NCI-H2081 treated with DMSO at 0.1 percent for 48 hours (cell line): ENCODE results near the gene ATP1B1.

Source experiments
- DNase-seq: peaks from one replicate; lab custom pipeline; 2025; lab: John Stamatoyannopoulos, UW

The ATP1B1 gene

GRCh38 chr1:169106095-169106920, at the start of gene ATP1B1:
ATP1B1 (plus strand) TSS chr1:169106690; CDS start chr1:169106830, 140 bp downstream.
- peak; percentile 54 for DNase-seq

GRCh38 chr1:169059421-169059820, 47.1 kb upstream of the ATP1B1 start:
- DNase-seq = no peak

GRCh38 chr1:169060043-169060722, 46.3 kb upstream of the ATP1B1 start:
- DNase-seq = no peak

GRCh38 chr1:169060919-169061639, 45.4 kb upstream of the ATP1B1 start:
- no peak for DNase-seq

- DNase-seq = no peak
These were observed 44.3 kb upstream of the ATP1B1 start for GRCh38 chr1:169062152-169062551.

GRCh38 chr1:169064103-169064502, 42.4 kb upstream of the ATP1B1 start:
- no peak for DNase-seq

- no peak for DNase-seq
These were observed 35.9 kb upstream of the ATP1B1 start for GRCh38 chr1:169070547-169070946.

- DNase-seq = no peak
These were observed 35.5 kb upstream of the ATP1B1 start for GRCh38 chr1:169070958-169071357.

GRCh38 chr1:169072945-169073725, 33.4 kb upstream of the ATP1B1 start:
- no peak for DNase-seq

GRCh38 chr1:169078163-169078883, 28.2 kb upstream of the ATP1B1 start:
- no peak for DNase-seq

GRCh38 chr1:169081503-169082123, 24.9 kb upstream of the ATP1B1 start:
- no peak for DNase-seq

- DNase-seq = no peak
These were observed 20.6 kb upstream of the ATP1B1 start for GRCh38 chr1:169085911-169086310.

GRCh38 chr1:169086603-169087455, 19.7 kb upstream of the ATP1B1 start:
- no peak for DNase-seq

GRCh38 chr1:169087876-169088275, 18.6 kb upstream of the ATP1B1 start:
- DNase-seq = no peak

GRCh38 chr1:169089776-169090175, 16.7 kb upstream of the ATP1B1 start:
- DNase-seq = no peak

GRCh38 chr1:169090308-169090899, 16.1 kb upstream of the ATP1B1 start:
- DNase-seq = no peak

GRCh38 chr1:169090900-169091311, 15.6 kb upstream of the ATP1B1 start:
- no peak for DNase-seq

- DNase-seq = no peak
These were observed 15.0 kb upstream of the ATP1B1 start for GRCh38 chr1:169091480-169091941.

- no peak for DNase-seq
These were observed 14.1 kb upstream of the ATP1B1 start for GRCh38 chr1:169092399-169092798.
